Loucy (cell line): ENCODE measurements around the gene NAV2.

Experiments
- H2AFZ ChIP-seq: fragments of 200-600 bp; sonication (generic); 2 replicates; pipeline ENCODE4 v1.6.0; 2016; ENCODE audit warnings: antibody characterized with exemption, mild to moderate bottlenecking, low read length, moderate library complexity
- H3F3A ChIP-seq: fragments of 200-600 bp; 2 replicates; pipeline ENCODE4 v1.6.0; 2016; ENCODE audit warnings: antibody characterized with exemption, low read depth, mild to moderate bottlenecking
- H3K27me3 ChIP-seq: fragments of 200-600 bp; sonication (generic); 2 replicates; pipeline ENCODE4 v1.6.1; 2014; ENCODE audit warnings: low read length, mild to moderate bottlenecking; ENCODE audit not compliant: insufficient read depth, poor library complexity, severe bottlenecking
- H3K36me3 ChIP-seq: fragments of 200-600 bp; sonication (generic); 2 replicates; pipeline ENCODE4 v1.6.1; 2016; ENCODE audit warnings: low read length; ENCODE audit not compliant: insufficient read depth
- H3K4me1 ChIP-seq: fragments of 200-600 bp; sonication (generic); 2 replicates; pipeline ENCODE4 v1.5.1; 2014; ENCODE audit warnings: low read length, mild to moderate bottlenecking; ENCODE audit not compliant: insufficient read depth, poor library complexity, severe bottlenecking
- H3K4me2 ChIP-seq: fragments of 200-600 bp; sonication (generic); 2 replicates; pipeline ENCODE4 v1.6.0; 2014; ENCODE audit warnings: antibody characterized with exemption, low read length, low read depth, mild to moderate bottlenecking; ENCODE audit not compliant: poor library complexity, severe bottlenecking
- H3K4me3 ChIP-seq: fragments of 200-600 bp; sonication (generic); 2 replicates; pipeline ENCODE4 v1.5.1; 2014; ENCODE audit warnings: low read length, mild to moderate bottlenecking, mixed read lengths; ENCODE audit not compliant: poor library complexity, severe bottlenecking
- H3K79me2 ChIP-seq: fragments of 200-600 bp; sonication (generic); 2 replicates; pipeline ENCODE4 v1.6.1; 2014; ENCODE audit warnings: low read length; ENCODE audit not compliant: insufficient read depth
- H3K9ac ChIP-seq: fragments of 200-600 bp; sonication (generic); 2 replicates; pipeline ENCODE4 v1.6.0; 2014; ENCODE audit warnings: mild to moderate bottlenecking, low read depth, low read length, moderate library complexity; ENCODE audit not compliant: poor library complexity, severe bottlenecking
- H3K9me2 ChIP-seq: fragments of 200-600 bp; sonication (generic); replicated peaks from 2 replicates; pipeline ENCODE4 v1.6.1; 2016; ENCODE audit warnings: low read depth, low read length, mixed read lengths
- H3K9me3 ChIP-seq: fragments of 200-600 bp; sonication (generic); 2 replicates; pipeline ENCODE4 v1.6.1; 2014; ENCODE audit warnings: mild to moderate bottlenecking, antibody characterized with exemption, low read length, low read depth; ENCODE audit not compliant: insufficient read depth
- H4K20me1 ChIP-seq: fragments of 200-600 bp; sonication (generic); 2 replicates; pipeline ENCODE4 v1.6.0; 2014; ENCODE audit warnings: antibody characterized with exemption, low read length, mild to moderate bottlenecking; ENCODE audit not compliant: insufficient read depth, poor library complexity, severe bottlenecking
- EZH2phosphoT487 ChIP-seq: fragments of 200-600 bp; IDR thresholded peaks from 2 replicates; pipeline ENCODE4 v1.6.1; 2018; ENCODE audit warnings: antibody characterized with exemption, mild to moderate bottlenecking, moderate library complexity, borderline replicate concordance
- TF ChIP-seq, protein P1 (sequence below): fragments of 200-600 bp; sonication (generic); conservative IDR thresholded peaks from 2 replicates; pipeline ENCODE4 v1.5.1; 2014; ENCODE audit warnings: mild to moderate bottlenecking, antibody characterized with exemption, low read length

The NAV2 gene

DNA sequence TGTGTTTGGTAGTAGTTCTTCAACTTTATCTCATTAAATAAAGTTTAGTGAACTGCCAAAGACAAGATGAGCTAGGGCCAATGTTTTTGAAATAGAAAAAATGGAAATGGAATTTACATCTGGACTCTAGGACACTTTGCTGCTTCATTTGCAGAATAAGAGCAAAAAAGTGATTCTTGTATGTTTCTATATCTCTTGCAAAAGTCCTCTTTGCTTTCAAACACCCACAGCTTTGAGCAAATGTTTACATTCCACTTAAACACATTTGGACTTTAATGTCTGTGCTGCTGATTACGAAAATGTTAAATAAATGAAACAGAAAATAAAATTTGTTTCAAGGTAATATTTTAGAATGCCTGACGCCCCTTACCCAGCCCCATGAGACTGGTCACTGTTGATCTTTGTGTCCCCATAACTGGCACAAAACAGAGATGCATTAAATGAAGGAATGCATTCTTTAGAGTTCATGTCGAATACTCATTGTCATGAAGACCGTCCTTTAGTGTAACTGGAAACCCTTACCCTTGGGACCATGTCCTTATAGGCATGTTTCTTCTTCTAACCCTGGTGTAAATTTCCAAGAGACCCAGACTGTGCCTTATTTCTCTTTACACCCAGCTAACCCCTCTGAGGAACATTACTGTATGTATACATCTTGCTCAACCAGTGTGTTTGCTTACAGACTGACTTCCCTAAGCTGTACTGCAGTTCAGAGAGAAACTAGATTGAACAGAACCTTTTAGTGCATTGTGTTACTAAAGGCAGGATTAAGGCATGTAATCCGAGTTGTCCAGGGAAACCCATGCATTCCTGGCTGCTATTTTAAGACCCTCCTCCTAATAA lies 199.7 kb downstream of the NAV2 start:
- H3K9me2 ChIP-seq: no peaks in the 10 kb centered on the region
- H3F3A ChIP-seq: no peaks in the 10 kb centered on the region
- no peak overlapping the region for H2AFZ ChIP-seq
- no peak overlapping the region for H3K9ac ChIP-seq
- no peak overlapping the region for H3K4me3 ChIP-seq
- H3K27me3 ChIP-seq: no peaks in the 10 kb centered on the region
- H3K4me1 ChIP-seq: no peaks in the 10 kb centered on the region
- TF ChIP-seq, protein P1, sequence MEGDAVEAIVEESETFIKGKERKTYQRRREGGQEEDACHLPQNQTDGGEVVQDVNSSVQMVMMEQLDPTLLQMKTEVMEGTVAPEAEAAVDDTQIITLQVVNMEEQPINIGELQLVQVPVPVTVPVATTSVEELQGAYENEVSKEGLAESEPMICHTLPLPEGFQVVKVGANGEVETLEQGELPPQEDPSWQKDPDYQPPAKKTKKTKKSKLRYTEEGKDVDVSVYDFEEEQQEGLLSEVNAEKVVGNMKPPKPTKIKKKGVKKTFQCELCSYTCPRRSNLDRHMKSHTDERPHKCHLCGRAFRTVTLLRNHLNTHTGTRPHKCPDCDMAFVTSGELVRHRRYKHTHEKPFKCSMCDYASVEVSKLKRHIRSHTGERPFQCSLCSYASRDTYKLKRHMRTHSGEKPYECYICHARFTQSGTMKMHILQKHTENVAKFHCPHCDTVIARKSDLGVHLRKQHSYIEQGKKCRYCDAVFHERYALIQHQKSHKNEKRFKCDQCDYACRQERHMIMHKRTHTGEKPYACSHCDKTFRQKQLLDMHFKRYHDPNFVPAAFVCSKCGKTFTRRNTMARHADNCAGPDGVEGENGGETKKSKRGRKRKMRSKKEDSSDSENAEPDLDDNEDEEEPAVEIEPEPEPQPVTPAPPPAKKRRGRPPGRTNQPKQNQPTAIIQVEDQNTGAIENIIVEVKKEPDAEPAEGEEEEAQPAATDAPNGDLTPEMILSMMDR: no peak
- no peak for TF ChIP-seq EZH2phosphoT487
- no peaks in the 10 kb centered on the region for H3K9me3 ChIP-seq
- H3K79me2 ChIP-seq: no peaks in the 10 kb centered on the region
- H3K36me3 ChIP-seq: no peaks in the 10 kb centered on the region
- no peak overlapping the region for H3K4me2 ChIP-seq
- no peaks in the 10 kb centered on the region for H4K20me1 ChIP-seq

DNA sequence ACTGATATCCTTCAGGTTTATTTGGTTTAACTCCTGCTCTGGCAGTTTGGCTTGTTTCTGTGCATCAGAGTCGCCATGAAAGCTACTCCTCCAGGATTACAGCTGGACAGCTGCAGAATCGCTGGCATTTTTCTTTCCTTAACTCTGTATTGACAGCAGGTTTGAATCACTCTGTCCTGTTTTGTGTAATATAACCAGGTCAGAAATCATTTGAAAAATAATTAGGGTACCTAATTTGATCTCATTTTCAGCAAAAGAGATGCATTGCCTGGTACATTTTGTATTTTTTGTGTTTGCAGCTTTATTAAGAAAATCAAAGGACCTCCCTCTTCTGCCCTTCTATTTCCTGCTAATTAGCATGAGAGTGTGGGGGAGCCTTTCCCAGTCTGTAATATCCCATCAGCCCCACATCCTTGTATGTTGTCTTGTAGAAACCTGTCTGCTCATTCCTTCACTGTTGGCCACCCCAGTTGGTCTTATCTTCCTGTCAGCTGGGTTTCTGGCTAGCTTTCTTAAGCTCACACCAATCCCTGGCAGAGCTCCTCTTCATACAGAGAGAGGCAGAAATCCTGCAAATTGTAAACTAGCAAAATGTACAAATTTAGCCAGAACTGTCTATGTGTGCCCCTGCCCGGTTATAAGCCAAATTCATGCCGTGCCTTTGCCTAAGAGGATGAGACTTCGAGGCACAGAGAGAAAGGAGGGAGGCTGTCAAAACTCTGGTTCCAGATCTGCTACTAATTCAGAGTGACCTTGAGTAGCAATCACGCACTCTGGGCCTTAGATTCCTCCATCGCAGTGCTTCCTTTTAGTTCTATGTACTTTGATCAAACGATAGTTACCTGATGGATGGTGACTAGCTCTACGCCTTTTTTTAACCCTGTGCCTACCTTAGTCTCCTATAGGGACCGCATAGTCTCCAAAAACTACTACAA lies 200.6 kb downstream of the NAV2 start:
- H3K9ac ChIP-seq: no peak overlapping the region
- no peaks in the 10 kb centered on the region for H3K9me2 ChIP-seq
- H4K20me1 ChIP-seq: no peaks in the 10 kb centered on the region
- no peak overlapping the region for H2AFZ ChIP-seq
- TF ChIP-seq, protein P1: no peak
- no peak for TF ChIP-seq EZH2phosphoT487
- H3K27me3 ChIP-seq: no peaks in the 10 kb centered on the region
- no peak overlapping the region for H3K4me2 ChIP-seq
- no peaks in the 10 kb centered on the region for H3K4me1 ChIP-seq
- no peaks in the 10 kb centered on the region for H3F3A ChIP-seq
- H3K36me3 ChIP-seq: no peaks in the 10 kb centered on the region
- no peaks in the 10 kb centered on the region for H3K79me2 ChIP-seq
- no peaks in the 10 kb centered on the region for H3K9me3 ChIP-seq
- H3K4me3 ChIP-seq: no peak overlapping the region

DNA sequence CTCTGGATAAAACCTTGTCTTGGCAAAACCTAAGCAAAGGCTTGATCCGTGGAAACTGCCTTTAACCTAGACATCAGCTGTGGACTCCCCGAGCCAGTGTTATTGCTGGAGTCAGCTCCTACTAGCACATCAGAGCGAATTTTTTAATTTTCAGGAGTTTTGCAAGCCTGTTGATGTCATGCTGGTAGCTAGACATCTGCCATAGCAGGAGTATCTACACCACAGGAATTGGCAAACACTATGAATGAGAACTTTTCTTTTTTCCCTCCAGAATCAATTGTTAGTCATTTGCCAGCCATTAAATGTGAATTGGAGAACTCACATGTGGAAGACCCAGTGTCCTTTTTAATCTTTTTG lies 201.2 kb downstream of the NAV2 start:
- H3K4me2 ChIP-seq: no peak overlapping the region
- H3F3A ChIP-seq: no peaks in the 10 kb centered on the region
- H3K27me3 ChIP-seq: no peaks in the 10 kb centered on the region
- no peak overlapping the region for H2AFZ ChIP-seq
- no peaks in the 10 kb centered on the region for H3K9me2 ChIP-seq
- no peak overlapping the region for H3K4me3 ChIP-seq
- no peaks in the 10 kb centered on the region for H4K20me1 ChIP-seq
- H3K79me2 ChIP-seq: no peaks in the 10 kb centered on the region
- H3K9me3 ChIP-seq: no peaks in the 10 kb centered on the region
- H3K9ac ChIP-seq: no peak overlapping the region
- TF ChIP-seq EZH2phosphoT487: no peak
- TF ChIP-seq, protein P1: no peak
- no peaks in the 10 kb centered on the region for H3K36me3 ChIP-seq
- no peaks in the 10 kb centered on the region for H3K4me1 ChIP-seq
